GM18498 (cell line): ENCODE measurements around the gene EZR.
"Not testable (repeated sequence)": the region's sequence is repeated elsewhere in the genome, so short reads cannot be mapped to it uniquely, and the experiment has no call there.

Source experiments
- ATAC-seq: cut with Tn5 transposase; IDR thresholded peaks from one replicate; pipeline ENCODE4 v1.9.1; 2021; ENCODE audit warnings: mild to moderate bottlenecking, moderate library complexity; ENCODE audit not compliant: unreplicated experiment

EZR gene

DNA sequence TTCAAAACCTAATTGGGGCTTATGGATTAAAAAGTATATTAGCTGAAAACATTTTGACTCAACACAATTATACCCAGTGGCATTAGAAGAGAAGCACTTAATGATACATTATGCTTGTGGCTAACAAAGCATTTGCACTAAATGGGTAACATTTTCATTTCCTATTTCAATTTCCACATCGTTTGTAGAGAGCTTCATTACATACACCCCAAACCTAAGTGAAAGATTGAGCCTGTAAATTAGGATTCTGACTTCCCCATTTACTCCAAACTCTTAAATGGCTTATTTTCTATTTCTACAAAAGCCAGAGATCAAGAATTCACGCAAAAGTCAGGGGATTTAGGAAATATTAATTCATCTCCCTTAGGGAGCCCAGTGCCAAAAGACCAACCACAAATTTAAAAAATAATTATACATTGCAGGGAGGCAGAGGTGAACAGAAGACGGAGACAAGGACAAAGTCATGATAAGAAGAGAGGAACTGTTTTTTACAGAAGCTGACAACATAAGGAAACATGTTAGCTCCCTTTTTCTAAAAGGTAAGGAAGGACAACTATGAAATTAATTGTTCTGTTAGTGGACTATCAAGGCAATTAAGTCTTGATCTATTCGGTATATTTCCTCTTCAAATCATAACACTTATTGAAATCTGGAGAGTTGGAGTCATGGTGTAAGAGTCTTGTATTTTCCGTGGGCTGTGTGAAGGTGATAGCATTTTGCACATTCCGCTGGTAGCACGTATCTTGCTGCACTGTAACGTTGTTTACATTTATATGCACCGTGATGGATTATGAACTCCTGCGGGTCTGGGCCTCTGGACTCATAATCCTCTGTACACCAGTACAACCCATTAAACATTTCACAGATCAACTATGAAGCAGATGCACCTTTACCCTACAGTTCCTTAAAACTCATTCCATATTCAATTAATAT lies 24.8 kb upstream of the EZR start:
- no peak for ATAC-seq

- no peak for ATAC-seq
Observed at GRCh38 chr6:158841358-158841757, 22.2 kb upstream of the EZR start.

GRCh38 chr6:158840465-158840864 lies 21.3 kb upstream of the EZR start:
- ATAC-seq, result no peak

- ATAC-seq, result no peak
Observed at GRCh38 chr6:158839796-158840195, 20.6 kb upstream of the EZR start.

DNA sequence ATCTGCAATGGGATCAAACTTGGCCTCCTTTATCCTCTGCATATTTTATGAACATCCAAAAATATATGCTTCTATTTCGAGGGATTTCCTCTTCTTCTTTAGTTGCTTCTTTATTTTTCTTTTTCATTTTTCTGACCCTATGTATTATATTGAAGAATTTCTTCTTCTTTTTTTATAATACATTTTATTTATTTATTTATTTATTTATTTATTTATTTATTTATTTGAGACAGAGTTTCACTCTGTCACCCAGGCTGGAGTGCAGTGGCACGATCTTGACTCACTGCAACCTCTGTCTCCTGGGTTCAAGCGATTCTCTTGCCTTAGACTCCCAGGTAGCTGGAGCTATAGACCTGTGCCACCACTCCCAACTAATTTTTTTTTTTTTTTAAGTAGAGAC lies 19.6 kb upstream of the EZR start:
- not testable (repeated sequence) for ATAC-seq

DNA sequence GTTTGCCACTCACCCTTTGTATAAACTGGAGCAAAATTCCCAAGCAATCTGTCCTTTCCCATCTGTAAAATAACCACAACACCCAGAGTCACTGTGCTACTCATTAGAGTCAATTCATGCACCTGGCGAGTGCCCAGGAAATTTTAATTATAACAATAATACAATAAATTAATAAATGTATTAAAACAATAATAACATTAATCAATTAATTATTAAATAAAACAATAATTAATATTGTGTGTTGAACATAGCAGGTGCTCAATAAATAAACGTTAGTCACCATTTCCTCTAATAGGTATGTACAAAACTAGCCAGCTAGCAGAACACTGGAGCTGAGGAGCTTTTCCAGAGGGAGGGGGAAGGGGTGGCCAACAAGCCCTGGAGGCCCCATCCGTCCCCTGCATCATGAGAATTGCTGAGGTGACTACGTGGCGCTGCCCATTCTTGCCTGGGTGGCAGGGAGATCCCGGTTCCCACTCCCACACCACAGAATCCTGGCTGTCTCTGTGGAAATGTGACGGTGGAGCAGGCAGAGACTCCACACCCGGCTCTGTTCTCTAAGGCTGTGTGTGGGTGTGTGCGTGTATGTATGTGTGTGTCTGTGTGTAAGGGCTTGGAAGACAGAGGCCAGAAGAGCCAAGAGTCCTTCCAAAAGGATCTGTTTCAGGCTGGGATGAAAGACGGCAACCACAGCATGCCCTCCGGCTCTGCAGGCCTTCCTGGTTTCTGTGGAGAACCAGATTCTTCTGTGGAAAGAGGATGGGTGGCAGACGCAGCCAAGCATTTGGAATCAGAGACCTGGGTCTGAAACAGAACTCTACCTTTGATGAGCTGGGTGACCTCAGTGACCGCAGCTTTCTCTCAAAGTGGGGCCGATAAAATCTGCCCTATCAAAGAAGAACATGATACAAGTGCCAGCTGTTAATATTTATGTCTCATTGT lies 18.8 kb upstream of the EZR start:
- no peak for ATAC-seq

- ATAC-seq, result no peak
Observed at GRCh38 chr6:158836625-158837311, 17.6 kb upstream of the EZR start.

GRCh38 chr6:158835616-158836221 lies 16.6 kb upstream of the EZR start:
- ATAC-seq, result no peak

DNA sequence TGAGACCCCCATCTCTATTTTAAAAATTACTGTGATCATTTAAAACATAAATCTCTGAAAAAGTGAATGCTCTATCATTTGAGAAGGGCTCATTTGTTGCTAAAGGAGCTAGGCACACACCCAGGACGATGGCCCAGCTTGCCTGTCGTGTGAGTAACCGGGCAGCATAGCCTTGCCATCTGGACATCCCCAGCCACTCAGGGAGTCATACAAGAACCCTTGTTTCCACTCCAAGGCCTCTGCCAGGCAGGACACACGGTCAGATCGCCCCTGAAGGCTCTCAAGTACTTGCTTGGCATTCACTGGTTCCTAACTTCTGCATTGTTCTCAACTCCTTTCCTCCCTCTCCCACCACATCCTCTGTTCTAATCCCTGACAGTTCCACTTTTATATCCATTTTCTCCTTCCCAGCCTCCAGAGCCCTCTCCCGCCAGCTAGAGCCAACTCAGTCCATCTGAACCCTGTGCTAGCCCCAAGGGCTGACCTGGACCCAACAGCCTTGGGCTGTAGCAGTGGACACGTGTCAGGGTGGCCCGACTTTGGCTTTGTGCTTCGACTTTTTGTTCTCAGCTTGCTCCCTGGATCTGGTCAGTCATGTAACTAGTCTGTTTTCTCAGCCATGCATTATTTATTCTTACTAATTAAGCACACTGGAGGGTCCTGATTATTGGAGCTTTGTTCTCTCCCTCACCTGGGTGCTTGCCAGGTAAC lies 15.7 kb upstream of the EZR start:
- no peak for ATAC-seq

- ATAC-seq, result not testable (repeated sequence)
Observed at GRCh38 chr6:158832807-158833206, 13.6 kb upstream of the EZR start.

- ATAC-seq, result no peak
Observed at GRCh38 chr6:158832026-158832425, 12.9 kb upstream of the EZR start.

DNA sequence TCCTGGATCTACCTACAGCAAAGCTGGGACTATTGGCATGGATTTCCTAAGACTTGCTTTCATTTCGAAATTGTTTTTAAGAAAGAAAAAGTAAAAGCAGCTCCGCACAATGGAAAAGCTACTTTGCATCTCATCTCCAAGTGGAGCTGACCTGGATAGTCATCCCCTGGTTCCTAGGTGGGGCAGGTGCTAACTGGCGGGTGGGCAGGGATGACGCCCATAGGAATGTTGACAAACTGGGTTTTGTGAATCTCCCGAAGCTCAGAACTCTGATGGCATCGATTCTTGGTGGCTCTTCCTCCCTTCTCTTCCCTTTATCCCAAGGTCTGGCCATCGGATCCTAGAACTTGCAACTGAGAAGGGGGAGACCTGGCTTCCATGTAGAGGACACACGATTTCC lies 12.4 kb upstream of the EZR start:
- no peak for ATAC-seq

GRCh38 chr6:158830736-158831135 lies 11.6 kb upstream of the EZR start:
- no peak for ATAC-seq

DNA sequence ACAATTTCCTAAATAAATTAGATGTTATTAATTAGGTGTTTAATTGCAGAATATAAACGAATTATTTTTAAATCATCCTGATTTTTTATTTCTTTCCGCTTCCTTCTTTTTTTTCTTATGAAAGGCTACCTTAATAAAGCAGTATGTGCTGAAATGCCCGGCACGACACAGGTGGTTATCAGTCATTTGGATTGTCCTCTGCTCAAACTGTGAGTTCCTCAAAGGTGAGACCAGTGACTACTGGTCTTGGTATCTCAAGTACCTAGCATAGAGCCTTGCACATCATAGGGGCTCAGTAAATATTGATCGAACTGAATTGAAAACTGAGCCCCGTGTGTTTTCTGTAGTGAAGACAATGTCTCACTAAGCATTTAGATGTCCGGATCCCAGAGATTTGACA lies 9.6 kb upstream of the EZR start:
- ATAC-seq, result no peak

- ATAC-seq, result peak; percentile 61
Observed at GRCh38 chr6:158826819-158827501, 7.8 kb upstream of the EZR start.

- no peak for ATAC-seq
Observed at GRCh38 chr6:158825951-158826306, 6.8 kb upstream of the EZR start.

DNA sequence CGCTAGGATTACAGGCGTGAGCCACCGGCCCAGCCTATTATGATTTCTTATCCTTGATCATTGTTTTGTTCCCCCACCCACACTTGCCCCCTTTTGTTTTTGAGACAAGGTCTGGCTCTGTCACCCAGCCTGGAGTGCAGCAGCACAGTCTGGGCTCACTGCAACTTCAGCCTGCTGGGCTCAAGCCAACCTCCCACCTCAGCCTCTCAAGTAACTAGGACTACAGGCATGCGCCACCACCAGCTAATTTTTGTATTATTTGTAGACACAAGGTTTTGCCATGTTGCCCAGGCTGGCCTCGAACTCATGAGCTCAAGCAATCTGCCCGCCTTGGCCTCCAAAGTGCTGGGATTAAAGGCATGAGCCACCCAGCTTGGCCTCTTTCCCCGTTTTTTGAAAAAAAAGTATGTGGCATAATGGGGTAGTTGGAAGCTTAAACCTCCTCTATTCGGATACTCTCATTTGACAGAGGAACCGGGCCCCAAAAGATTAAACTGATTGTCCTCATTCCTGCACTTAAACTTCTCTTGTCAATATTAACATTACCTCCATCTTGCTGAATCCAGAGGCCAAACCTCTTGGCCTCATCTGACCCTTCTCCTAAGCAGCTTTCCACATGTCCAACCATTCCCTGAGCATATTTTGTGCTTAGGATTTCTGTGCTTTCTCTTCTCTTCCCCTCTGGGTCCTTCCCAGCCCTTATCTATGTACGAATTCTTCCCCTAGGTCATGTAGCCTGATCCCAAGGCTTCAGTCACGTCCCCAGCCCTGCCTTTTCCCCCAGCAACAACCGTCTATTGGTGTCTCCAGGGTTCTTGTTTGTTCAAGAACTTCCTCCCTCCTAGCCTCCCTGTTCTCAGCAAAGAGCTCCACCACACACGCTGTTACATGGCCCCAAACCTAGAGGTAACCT lies 6.1 kb upstream of the EZR start:
- ATAC-seq, result no peak

- not testable (repeated sequence) for ATAC-seq
Observed at GRCh38 chr6:158823616-158824015, 4.4 kb upstream of the EZR start.
